DMS53 treated with DMSO at 0.1 percent for 48 hours (cell line): ENCODE results near the gene GNPTAB.

Source experiments
- DNase-seq: peaks from one replicate; lab custom pipeline; 2025; ENCODE audit not compliant: unreplicated experiment; lab: John Stamatoyannopoulos, UW

GNPTAB gene

DNA sequence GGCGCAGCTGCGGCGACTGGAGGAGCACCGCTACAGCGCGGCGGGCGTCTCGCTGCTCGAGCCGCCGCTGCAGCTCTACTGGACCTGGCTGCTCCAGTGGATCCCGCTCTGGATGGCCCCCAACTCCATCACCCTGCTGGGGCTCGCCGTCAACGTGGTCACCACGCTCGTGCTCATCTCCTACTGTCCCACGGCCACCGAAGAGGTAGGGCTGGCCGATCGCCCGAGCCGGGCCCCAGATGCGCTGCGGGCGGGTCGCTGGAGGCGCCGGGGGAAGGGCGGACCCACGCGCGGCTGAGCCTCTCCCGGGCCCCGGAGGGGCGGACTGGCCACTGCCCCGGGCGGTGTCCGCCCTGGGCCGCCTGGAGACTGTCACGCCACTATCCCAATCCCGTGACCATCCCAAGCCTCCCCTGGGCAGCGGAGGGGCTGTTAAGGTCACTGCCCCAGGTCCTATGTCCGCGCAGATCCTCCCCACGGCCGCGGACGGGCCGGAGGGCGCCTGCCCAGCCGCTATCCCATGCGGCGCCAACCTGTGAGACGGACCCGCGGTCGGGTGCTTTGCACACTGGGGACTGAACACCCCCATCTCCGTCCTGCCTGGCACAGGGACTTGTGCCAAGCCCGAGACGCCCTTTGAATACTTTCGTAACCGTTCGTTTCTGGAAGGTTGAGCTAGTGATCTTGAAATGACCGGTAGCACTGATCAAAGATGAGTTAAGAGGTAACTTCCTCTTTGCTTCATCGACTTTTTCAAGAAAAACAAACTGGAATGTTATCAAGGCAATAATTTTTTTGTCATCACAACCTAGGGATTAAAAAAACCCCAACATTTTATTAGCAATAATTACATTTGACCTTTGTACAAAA is 132.6 kb downstream of the GNPTAB start:
- peak; percentile 10 for DNase-seq

DNA sequence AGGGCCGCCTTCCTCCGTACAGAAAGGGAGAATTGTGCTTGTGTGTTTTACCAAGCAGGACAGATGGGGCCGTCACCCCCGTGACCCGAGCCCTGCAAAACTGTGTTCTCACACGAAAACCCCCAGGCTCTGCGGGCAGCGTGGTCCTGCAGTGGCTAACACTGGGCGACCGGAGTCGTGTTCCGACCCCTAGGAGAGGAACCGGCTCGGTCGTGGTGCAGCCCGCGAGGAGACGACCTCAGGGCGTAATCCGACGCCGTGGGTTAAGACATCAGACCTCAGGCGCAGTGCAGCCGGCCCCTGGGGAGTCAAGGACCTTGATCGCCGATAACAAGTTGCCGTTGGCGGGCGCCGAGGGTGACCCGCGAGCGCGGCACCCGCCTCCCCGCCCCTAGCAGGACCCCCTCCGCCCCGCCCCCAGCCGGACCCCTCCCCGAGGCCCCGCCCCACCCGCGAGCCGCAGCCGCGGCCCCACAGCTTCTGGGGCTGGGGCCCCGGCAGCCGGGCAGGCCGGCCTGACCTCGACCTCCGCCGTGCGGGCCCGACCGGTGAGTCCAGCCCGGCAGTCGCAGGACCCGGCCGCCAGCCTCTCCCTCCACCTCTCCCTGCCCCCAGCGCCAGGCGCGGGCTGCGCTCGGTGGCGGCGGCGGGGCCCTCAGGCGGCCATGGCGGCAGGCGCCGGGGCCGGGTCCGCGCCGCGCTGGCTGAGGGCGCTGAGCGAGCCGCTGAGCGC is 133.4 kb downstream of the GNPTAB start, which contains the start of gene CHPT1:
CHPT1 (plus strand) TSS at position 444 of the 733 bp plus-strand sequence; CDS start at position 666, 222 bp downstream.
- peak; percentile 34 for DNase-seq

- DNase-seq = peak; percentile 6
These were observed 134.2 kb downstream of the GNPTAB start for GRCh38 chr12:101696251-101697196.

DNA sequence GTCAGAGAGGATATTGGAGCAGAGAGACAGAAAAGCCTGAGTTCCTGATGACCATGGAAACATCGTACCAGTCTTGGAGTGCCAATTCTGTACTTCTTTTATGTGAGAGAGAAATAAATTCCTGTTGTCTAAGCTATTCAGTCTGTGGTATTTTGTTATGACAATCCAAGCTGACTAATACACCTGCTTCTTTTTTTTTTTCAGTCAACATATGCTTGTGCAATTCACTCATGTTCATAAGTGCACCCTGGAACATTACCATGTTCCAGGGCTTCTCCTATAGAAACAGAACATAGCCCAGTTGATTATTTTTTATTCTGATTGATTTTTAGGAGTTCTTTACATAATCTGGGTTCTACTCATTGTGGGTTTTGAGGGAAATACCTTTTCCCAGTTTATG is 135.1 kb downstream of the GNPTAB start:
- peak; percentile 16 for DNase-seq
